Measurements from ENCODE around the gene LILRA6. TPM values are rescaled to one million over a fixed set of nuclear protein-coding genes. Genes with fewer than 3 reads are reported as not detected.
"Not testable (repeated sequence)": the region's sequence is repeated elsewhere in the genome, so short reads cannot be mapped to it uniquely, and the experiment has no call there.

Gene LILRA6
- total RNA-seq, 1 experiment from 2014 or later: not detected

DNA sequence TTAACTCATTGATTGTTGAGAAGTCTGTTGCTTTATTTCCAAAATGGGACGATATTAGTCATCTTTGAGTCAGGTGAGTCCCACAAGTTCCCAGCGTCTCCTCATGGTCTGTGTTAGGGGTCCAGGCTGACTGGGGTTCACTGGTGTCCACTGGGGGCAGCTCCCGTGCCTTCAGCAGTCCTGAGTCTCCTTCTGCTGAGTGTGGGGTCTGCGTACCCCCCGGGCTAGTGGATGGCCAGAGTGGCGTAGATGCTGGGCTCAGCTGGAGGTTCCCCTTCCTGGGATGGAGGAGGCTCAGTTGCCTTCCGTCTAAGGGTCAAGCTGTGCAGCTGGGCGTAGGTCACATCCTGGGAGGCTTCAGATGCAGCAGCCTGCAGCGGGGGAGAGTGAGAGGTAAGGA, 25.7 kb downstream of the LILRA6 start:
- ATAC-seq (no peak), DNase-seq (ENCODE audit: low read depth, low spot score) (no peak)
- intact Hi-C loops (cut with micrococcal nuclease): no loop called here
- ChIA-PET CTCF (no interaction called here), RAD21 (ENCODE audit: low non-redundant PET in 1 of 2, low total read pairs in 2 of 2, uncharacterized antibody in 2 of 2, unreplicated experiment in 2 of 2) (no interaction called here), POLR2A (no interaction called here)
- Histone ChIP-seq H3K9me3 (ENCODE audit: control insufficient read depth in 1 of 2, insufficient read depth in 1 of 2, low read depth in 1 of 2, low read length in 2 of 2) (no peaks in the 10 kb centered on the region), H3K27ac (ENCODE audit: low read depth, low read length) (no peak overlapping the region), H3K4me3 (replicated peaks in 1 of 2; ENCODE audit: low read depth in 1 of 2, low read length in 2 of 2) (no peak overlapping the region), H3K4me1 (ENCODE audit: control insufficient read depth in 1 of 2, insufficient read depth in 2 of 2, low read length in 2 of 2) (no peaks in the 10 kb centered on the region), H3K9me2 (ENCODE audit: insufficient read depth) (no peaks in the 10 kb centered on the region), H4K20me1 (ENCODE audit: insufficient read depth) (no peaks in the 10 kb centered on the region), H2AFZ (ENCODE audit: low read depth, low read length, poor library complexity, severe bottlenecking) (no peak overlapping the region), H3K36me3 (ENCODE audit: control insufficient read depth in 1 of 2, insufficient read depth in 2 of 2, low read length in 2 of 2) (no peaks in the 10 kb centered on the region), H3K79me2 (ENCODE audit: insufficient read depth, low read length) (no peaks in the 10 kb centered on the region), H3K9ac (ENCODE audit: low read length) (no peak overlapping the region), H3K27me3 (ENCODE audit: insufficient read depth, low read length) (no peaks in the 10 kb centered on the region), H3K4me2 (ENCODE audit: low read length) (no peak overlapping the region)
- no TSS peak for BruUV-seq (replicated peaks)
- TF ChIP-seq EZH2phosphoT487 (IDR thresholded peaks at IDR 0.05; ENCODE audit: borderline replicate concordance) (no peak), CEBPB (IDR thresholded peaks at IDR 0.05; ENCODE audit: low read depth) (no peak), MAX (IDR thresholded peaks at IDR 0.05) (no peak), POLR2A (IDR thresholded peaks at IDR 0.05; ENCODE audit: borderline replicate concordance, extremely low read depth, insufficient read depth, insufficient read length) (no peak)

DNA sequence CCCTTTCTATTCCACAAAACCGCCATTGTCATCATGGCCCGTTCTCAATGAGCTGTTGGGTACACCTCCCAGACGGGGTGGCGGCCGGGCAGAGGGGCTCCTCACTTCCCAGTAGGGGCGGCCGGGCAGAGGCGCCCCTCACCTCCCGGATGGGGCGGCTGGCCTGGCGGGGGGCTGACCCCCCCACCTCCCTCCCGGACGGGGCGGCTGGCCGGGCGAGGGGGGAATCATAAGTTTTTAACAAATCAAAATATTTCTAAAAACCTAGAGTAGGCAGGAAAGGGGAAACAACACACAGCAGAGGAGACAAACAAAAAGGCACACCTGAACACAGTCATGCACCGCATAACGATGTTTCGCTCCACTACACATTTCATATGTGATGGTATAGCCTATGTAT, 27.9 kb downstream of the LILRA6 start:
- DNase-seq (ENCODE audit: low read depth, low spot score); RAD21 ChIA-PET (ENCODE audit: low non-redundant PET in 1 of 2, low total read pairs in 2 of 2, uncharacterized antibody in 2 of 2, unreplicated experiment in 2 of 2); CTCF ChIA-PET; H3K4me1 ChIP-seq (ENCODE audit: control insufficient read depth in 1 of 2, insufficient read depth in 2 of 2, low read length in 2 of 2); H3K9ac ChIP-seq (ENCODE audit: low read length); intact Hi-C loops (cut with micrococcal nuclease); H3K9me2 ChIP-seq (ENCODE audit: insufficient read depth); ATAC-seq; BruUV-seq (replicated peaks); H3K4me3 ChIP-seq (replicated peaks in 1 of 2; ENCODE audit: low read depth in 1 of 2, low read length in 2 of 2); H3K9me3 ChIP-seq (ENCODE audit: control insufficient read depth in 1 of 2, insufficient read depth in 1 of 2, low read depth in 1 of 2, low read length in 2 of 2); H3K79me2 ChIP-seq (ENCODE audit: insufficient read depth, low read length); H3K36me3 ChIP-seq (ENCODE audit: control insufficient read depth in 1 of 2, insufficient read depth in 2 of 2, low read length in 2 of 2); POLR2A ChIA-PET; H3K4me2 ChIP-seq (ENCODE audit: low read length); H4K20me1 ChIP-seq (ENCODE audit: insufficient read depth); H3K27ac ChIP-seq (ENCODE audit: low read depth, low read length); H3K27me3 ChIP-seq (ENCODE audit: insufficient read depth, low read length); H2AFZ ChIP-seq (ENCODE audit: low read depth, low read length, poor library complexity, severe bottlenecking): not testable (repeated sequence)

DNA sequence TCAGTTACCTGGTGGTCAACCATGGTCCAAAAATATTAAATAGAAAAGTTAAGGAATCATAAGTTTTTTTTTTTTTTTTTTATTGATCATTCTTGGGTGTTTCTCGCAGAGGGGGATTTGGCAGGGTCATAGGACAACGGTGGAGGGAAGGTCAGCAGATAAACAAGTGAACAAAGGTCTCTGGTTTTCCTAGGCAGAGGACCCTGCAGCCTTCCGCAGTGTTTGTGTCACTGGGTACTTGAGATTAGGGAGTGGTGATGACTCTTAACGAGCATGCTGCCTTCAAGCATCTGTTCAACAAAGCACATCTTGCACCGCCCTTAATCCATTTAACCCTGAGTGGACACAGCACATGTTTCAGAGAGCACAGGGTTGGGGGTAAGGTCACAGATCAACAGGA, 28.4 kb downstream of the LILRA6 start:
- H3K9me2 ChIP-seq (ENCODE audit: insufficient read depth); intact Hi-C loops (cut with micrococcal nuclease); H3K79me2 ChIP-seq (ENCODE audit: insufficient read depth, low read length); POLR2A ChIA-PET; H3K27me3 ChIP-seq (ENCODE audit: insufficient read depth, low read length); ATAC-seq; H2AFZ ChIP-seq (ENCODE audit: low read depth, low read length, poor library complexity, severe bottlenecking); H4K20me1 ChIP-seq (ENCODE audit: insufficient read depth); RAD21 ChIA-PET (ENCODE audit: low non-redundant PET in 1 of 2, low total read pairs in 2 of 2, uncharacterized antibody in 2 of 2, unreplicated experiment in 2 of 2); DNase-seq (ENCODE audit: low read depth, low spot score); H3K27ac ChIP-seq (ENCODE audit: low read depth, low read length); H3K9ac ChIP-seq (ENCODE audit: low read length); H3K4me2 ChIP-seq (ENCODE audit: low read length); H3K36me3 ChIP-seq (ENCODE audit: control insufficient read depth in 1 of 2, insufficient read depth in 2 of 2, low read length in 2 of 2); H3K4me3 ChIP-seq (replicated peaks in 1 of 2; ENCODE audit: low read depth in 1 of 2, low read length in 2 of 2); H3K9me3 ChIP-seq (ENCODE audit: control insufficient read depth in 1 of 2, insufficient read depth in 1 of 2, low read depth in 1 of 2, low read length in 2 of 2); BruUV-seq (replicated peaks); CTCF ChIA-PET: not testable (repeated sequence)
- H3K4me1 ChIP-seq (ENCODE audit: control insufficient read depth in 1 of 2, insufficient read depth in 2 of 2, low read length in 2 of 2): peaks cover 6 to 10% of the 10 kb centered on the region in 2 experiments; a peak in 3 of 4 replicates

Data from HCT116 (cell line).